Prostate gland (tissue), 2 donors: ENCODE data around the gene BTLA.

Source experiments
- CTCF ChIP-seq, 4 experiments: fragments of 200-600 bp in 2 of 4; fragments of 450-650 bp in 2 of 4; sonication (generic) in 2 of 4; IDR thresholded peaks; 1 replicate in 3 of 4; 2 replicates in 1 of 4; pipeline ENCODE4 v1.5.1; 2016 to 2019; ENCODE audit warnings: antibody characterized with exemption in 4 of 4, mild to moderate bottlenecking in 2 of 4, moderate library complexity in 2 of 4
- POLR2A ChIP-seq: fragments of 450-650 bp; IDR thresholded peaks from one replicate; pipeline ENCODE4 v1.6.1; 2016; ENCODE audit warnings: antibody characterized with exemption, mild to moderate bottlenecking

GRCh38 chr3:112415390-112415789 is 83.9 kb downstream of the BTLA start:
- TF ChIP-seq CTCF (IDR thresholded peaks at IDR 0.05) (no peak), POLR2A (no peak)
